GM23338 (cell line): ENCODE data around the gene CCDC138. TPM values are rescaled to one million over a fixed set of nuclear protein-coding genes. Genes with fewer than 3 reads are reported as not detected.

ENCODE experiments used
- ATAC-seq: fragments of 200-7000 bp; cut with Tn5 transposase; 3 replicates; pipeline ENCODE4 v1.9.1; 2020
- DNase-seq: peaks from one replicate; pipeline ENCODE4 v3.0.0-alpha.2; 2015; ENCODE audit warnings: low spot score
- H2AFZ ChIP-seq: fragments of 200-600 bp; sonication (generic); 2 replicates; pipeline ENCODE4 v1.8.0; 2016; ENCODE audit warnings: antibody characterized with exemption, mild to moderate bottlenecking, moderate library complexity
- H3F3A ChIP-seq: fragments of 200-600 bp; sonication (generic); replicated peaks from 2 replicates; pipeline ENCODE4 v1.8.0; 2017; ENCODE audit warnings: antibody characterized with exemption, mixed run types, low read depth
- H3K27ac ChIP-seq: fragments of 200-600 bp; sonication (generic); 2 replicates; pipeline ENCODE4 v1.6.1; 2016; ENCODE audit warnings: low read depth
- H3K27me3 ChIP-seq: fragments of 200-600 bp; sonication (generic); 2 replicates; pipeline ENCODE4 v1.8.0; 2016; ENCODE audit warnings: mild to moderate bottlenecking, mixed run types, moderate library complexity; ENCODE audit not compliant: insufficient read depth
- H3K36me3 ChIP-seq: fragments of 200-600 bp; sonication (generic); 2 replicates; pipeline ENCODE4 v1.8.0; 2016; ENCODE audit warnings: mild to moderate bottlenecking; ENCODE audit not compliant: insufficient read depth
- H3K4me1 ChIP-seq: fragments of 200-600 bp; sonication (generic); 2 replicates; pipeline ENCODE4 v1.8.0; 2016; ENCODE audit warnings: mild to moderate bottlenecking, moderate library complexity; ENCODE audit not compliant: insufficient read depth
- H3K4me2 ChIP-seq: fragments of 200-600 bp; sonication (generic); 2 replicates; pipeline ENCODE4 v1.7.1; 2017; ENCODE audit warnings: mixed run types
- H3K4me3 ChIP-seq: fragments of 200-600 bp; sonication (generic); 2 replicates; pipeline ENCODE4 v1.6.1; 2016; ENCODE audit warnings: mixed run types
- H3K79me2 ChIP-seq: fragments of 200-600 bp; sonication (generic); replicated peaks from 2 replicates; pipeline ENCODE4 v1.8.0; 2017; ENCODE audit warnings: mild to moderate bottlenecking; ENCODE audit not compliant: insufficient read depth
- H3K9me2 ChIP-seq: fragments of 200-600 bp; sonication (generic); 2 replicates; pipeline ENCODE4 v1.8.0; 2017; ENCODE audit not compliant: insufficient read depth
- H4K20me1 ChIP-seq: fragments of 200-600 bp; sonication (generic); replicated peaks from 2 replicates; pipeline ENCODE4 v1.8.0; 2017; ENCODE audit warnings: mild to moderate bottlenecking; ENCODE audit not compliant: insufficient read depth
- H3K27ac Mint-ChIP-seq: 2 replicates; pipeline ENCODE4 v1.8.0; 2020; ENCODE audit warnings: inconsistent platforms, mild to moderate bottlenecking, moderate library complexity, mixed read lengths
- H3K27me3 Mint-ChIP-seq: 3 replicates; pipeline ENCODE4 v1.8.0; 2022; ENCODE audit warnings: low read depth, mild to moderate bottlenecking, moderate library complexity, mixed read lengths, inconsistent platforms; ENCODE audit not compliant: insufficient read depth, poor library complexity
- H3K36me3 Mint-ChIP-seq: 3 replicates; pipeline ENCODE4 v1.8.0; 2021; ENCODE audit warnings: low read depth, mild to moderate bottlenecking, inconsistent platforms, moderate library complexity, mixed read lengths
- H3K4me1 Mint-ChIP-seq: 3 replicates; pipeline ENCODE4 v1.8.0; 2020; ENCODE audit warnings: mild to moderate bottlenecking, inconsistent platforms, mixed read lengths
- H3K4me3 Mint-ChIP-seq: 3 replicates; pipeline ENCODE4 v1.8.0; 2021; ENCODE audit warnings: moderate library complexity, mild to moderate bottlenecking, inconsistent platforms, mixed read lengths
- H3K9me3 Mint-ChIP-seq: 3 replicates; pipeline ENCODE4 v1.8.0; 2020; ENCODE audit warnings: moderate library complexity, mild to moderate bottlenecking, inconsistent platforms, mixed read lengths
- CREB1 ChIP-seq: fragments of 250-450 bp; sonication (Bioruptor Pico); IDR thresholded peaks from 2 replicates; pipeline ENCODE4 v1.5.0; 2020; ENCODE audit warnings: low read depth, mild to moderate bottlenecking, moderate library complexity
- EZH2 ChIP-seq: fragments of 200-600 bp; sonication (generic); IDR thresholded peaks from one replicate; pipeline ENCODE4 v1.8.0; 2017; ENCODE audit warnings: antibody characterized with exemption, mild to moderate bottlenecking, low read depth; ENCODE audit not compliant: unreplicated experiment
- STAT1 ChIP-seq: IDR thresholded peaks from one replicate; pipeline ENCODE4 v1.6.1; 2016; ENCODE audit warnings: antibody characterized with exemption; ENCODE audit not compliant: unreplicated experiment
- ZNF462 ChIP-seq: fragments of 250-450 bp; sonication (Bioruptor Pico); IDR thresholded peaks from 2 replicates; pipeline ENCODE4 v1.5.0; 2020; ENCODE audit warnings: mild to moderate bottlenecking, moderate library complexity
- polyA plus RNA-seq: library from polyadenylated mRNA; unstranded; fragments of >200 nt; fragmentation: Nextera tagmentation; extraction: Ambion mirVana; gene quantifications from 2 replicates; pipeline ENCODE4 v1.2.1, GENCODE V29; 2016
- total RNA-seq: library from RNA; depleted of rRNA; stranded (reverse); fragments of >200 nt; shearing (Covaris generic); gene quantifications from 2 replicates; pipeline ENCODE4 v1.2.3, GENCODE V29; 2014

Gene CCDC138
- total and polyA plus RNA-seq, 2 experiments from 2014 or later = 30.8 to 31.6 TPM

GRCh38 chr2:108825254-108825653, 38.7 kb downstream of the CCDC138 start (continued):
- TF ChIP-seq STAT1 = no peak

GRCh38 chr2:108825736-108826135, 39.2 kb downstream of the CCDC138 start:
- H3K4me2 ChIP-seq = no peak overlapping the region
- no peaks in the 10 kb centered on the region for H3K36me3 ChIP-seq
- Mint-ChIP-seq H3K9me3 (no peaks in the 10 kb centered on the region), H3K36me3 (peaks cover 5% of the 10 kb centered on the region; the same call in 1 of the 3 replicates), H3K4me3 (no peak overlapping the region), H3K27ac (no peak overlapping the region), H3K27me3 (peaks cover 4% of the 10 kb centered on the region), H3K4me1 (no peaks in the 10 kb centered on the region)
- no peak for ATAC-seq
- no peaks in the 10 kb centered on the region for H4K20me1 ChIP-seq
- DNase-seq = no peak
- no peaks in the 10 kb centered on the region for H3K9me2 ChIP-seq
- no peaks in the 10 kb centered on the region for H3K27me3 ChIP-seq
- no peak overlapping the region for H3K4me3 ChIP-seq
- no peak for TF ChIP-seq ZNF462
- TF ChIP-seq STAT1 = no peak
- no peak for TF ChIP-seq EZH2
- no peak for TF ChIP-seq CREB1 (CRISPR knock-in tag)
- no peak overlapping the region for H3K27ac ChIP-seq
- H3K4me1 ChIP-seq = no peaks in the 10 kb centered on the region
- H3F3A ChIP-seq = no peaks in the 10 kb centered on the region
- H3K79me2 ChIP-seq = no peaks in the 10 kb centered on the region
- H2AFZ ChIP-seq = no peak overlapping the region
